HG03064 (cell line): ENCODE results near the gene IL17REL.

Experiments used
- ATAC-seq: cut with Tn5 transposase; IDR thresholded peaks from one replicate; pipeline ENCODE4 v1.9.1; 2021; ENCODE audit warnings: low read depth; ENCODE audit not compliant: unreplicated experiment

The IL17REL gene

GRCh38 chr22:49960159-49961004, 52.2 kb downstream of the IL17REL start, which contains the start of gene PIM3:
TSS of gene PIM3 (plus strand) at chr22:49960772. CDS start at chr22:49960948, 176 bp downstream.
- peak; percentile 38 for ATAC-seq

GRCh38 chr22:49959782-49960158, 52.8 kb downstream of the IL17REL start:
- no peak for ATAC-seq

GRCh38 chr22:49958931-49959781, 53.4 kb downstream of the IL17REL start:
- no peak for ATAC-seq

- ATAC-seq: no peak
Observed at GRCh38 chr22:49958366-49958921, 54.1 kb downstream of the IL17REL start.

- ATAC-seq: no peak
Observed at GRCh38 chr22:49957826-49958365, 54.7 kb downstream of the IL17REL start.

- ATAC-seq: no peak
Observed at GRCh38 chr22:49956914-49957825, 55.4 kb downstream of the IL17REL start.

GRCh38 chr22:49956418-49956770, 56.2 kb downstream of the IL17REL start:
- no peak for ATAC-seq

GRCh38 chr22:49955581-49956417, 56.8 kb downstream of the IL17REL start:
- no peak for ATAC-seq

GRCh38 chr22:49954991-49955580, 57.5 kb downstream of the IL17REL start:
- no peak for ATAC-seq

GRCh38 chr22:49954354-49954753, 58.2 kb downstream of the IL17REL start:
- ATAC-seq: no peak

GRCh38 chr22:49953680-49954344, 58.8 kb downstream of the IL17REL start:
- no peak for ATAC-seq

GRCh38 chr22:49953027-49953679, 59.4 kb downstream of the IL17REL start:
- ATAC-seq: no peak

GRCh38 chr22:49951986-49952896, 60.3 kb downstream of the IL17REL start:
- no peak for ATAC-seq

- no peak for ATAC-seq
Observed at GRCh38 chr22:49951678-49951985, 60.9 kb downstream of the IL17REL start.

GRCh38 chr22:49951000-49951677, 61.4 kb downstream of the IL17REL start:
- no peak for ATAC-seq

GRCh38 chr22:49950396-49950994, 62.1 kb downstream of the IL17REL start:
- no peak for ATAC-seq
